ENCODE data around the gene SCNM1. TPM values are rescaled to one million over a fixed set of nuclear protein-coding genes. Genes with fewer than 3 reads are reported as not detected.

SCNM1 gene
- total and polyA plus RNA-seq, 2 donors (not counting 1 experiment from before 2014, with no cell fraction given) = 29.2 to 29.7 TPM

- H3K9ac ChIP-seq (ENCODE audit: insufficient read depth, low read length) = no peak overlapping the region
- no peak overlapping the region for H3K4me3 ChIP-seq (replicated peaks in 1 of 4; ENCODE audit: control extremely low read depth in 1 of 4, insufficient read depth in 1 of 4, low read depth in 3 of 4, low read length in 4 of 4)
- H4K20me1 ChIP-seq (ENCODE audit: control insufficient read depth, extremely low read depth, insufficient read depth, low read length) = no peaks in the 10 kb centered on the region
- no peak overlapping the region for H3K4me2 ChIP-seq (ENCODE audit: extremely low read depth, insufficient read depth, low read length)
- H3K36me3 ChIP-seq (ENCODE audit: control insufficient read depth, insufficient read depth, low read length) = no peaks in the 10 kb centered on the region
- H3K27me3 ChIP-seq (ENCODE audit: control insufficient read depth, insufficient read depth, low read length) = no peaks in the 10 kb centered on the region
- H3K27ac ChIP-seq (ENCODE audit: insufficient read depth, low read length) = no peak overlapping the region
- DNase-seq (ENCODE audit: low read depth in 2 of 2) = no peak
- TF ChIP-seq CTCF (conservative IDR thresholded peaks at IDR 0.05 in 1 of 2, IDR thresholded peaks at IDR 0.05 in 1 of 2; ENCODE audit: low read depth in 1 of 2, low read length in 2 of 2) = no peak
- no peak for TF ChIP-seq EZH2 (IDR thresholded peaks at IDR 0.05; ENCODE audit: low read length, missing control alignments)
- no peak overlapping the region for H2AFZ ChIP-seq (ENCODE audit: low read length)
- H3K9me3 ChIP-seq (ENCODE audit: control insufficient read depth, insufficient read depth, low read depth, low read length) = no peaks in the 10 kb centered on the region
- no peaks in the 10 kb centered on the region for H3K79me2 ChIP-seq (ENCODE audit: control insufficient read depth, insufficient read depth, low read length)
- H3K4me1 ChIP-seq (ENCODE audit: control insufficient read depth, extremely low read depth, insufficient read depth, low read length) = peaks cover 6% of the 10 kb centered on the region
These were observed 32.7 kb upstream of the SCNM1 start for GRCh38 chr1:151133018-151133806.

- Histone ChIP-seq H3K9me3 (ENCODE audit: control insufficient read depth, insufficient read depth, low read depth, low read length) (no peaks in the 10 kb centered on the region), H2AFZ (ENCODE audit: low read length) (no peak overlapping the region), H3K79me2 (ENCODE audit: control insufficient read depth, insufficient read depth, low read length) (no peaks in the 10 kb centered on the region), H4K20me1 (ENCODE audit: control insufficient read depth, extremely low read depth, insufficient read depth, low read length) (no peaks in the 10 kb centered on the region), H3K27ac (ENCODE audit: insufficient read depth, low read length) (no peak overlapping the region), H3K4me1 (ENCODE audit: control insufficient read depth, extremely low read depth, insufficient read depth, low read length) (peaks cover 6% of the 10 kb centered on the region), H3K4me2 (ENCODE audit: extremely low read depth, insufficient read depth, low read length) (no peak overlapping the region), H3K27me3 (ENCODE audit: control insufficient read depth, insufficient read depth, low read length) (no peaks in the 10 kb centered on the region), H3K9ac (ENCODE audit: insufficient read depth, low read length) (no peak overlapping the region), H3K4me3 (replicated peaks in 1 of 4; ENCODE audit: control extremely low read depth in 1 of 4, insufficient read depth in 1 of 4, low read depth in 3 of 4, low read length in 4 of 4) (no peak overlapping the region), H3K36me3 (ENCODE audit: control insufficient read depth, insufficient read depth, low read length) (no peaks in the 10 kb centered on the region)
- DNase-seq (ENCODE audit: low read depth in 2 of 2) = no peak
- TF ChIP-seq CTCF (conservative IDR thresholded peaks at IDR 0.05 in 1 of 2, IDR thresholded peaks at IDR 0.05 in 1 of 2; ENCODE audit: low read depth in 1 of 2, low read length in 2 of 2) (no peak), EZH2 (IDR thresholded peaks at IDR 0.05; ENCODE audit: low read length, missing control alignments) (no peak)
These were observed 31.5 kb upstream of the SCNM1 start for GRCh38 chr1:151134396-151134795.

- Histone ChIP-seq H3K27ac (ENCODE audit: insufficient read depth, low read length) (no peak overlapping the region), H3K9me3 (ENCODE audit: control insufficient read depth, insufficient read depth, low read depth, low read length) (no peaks in the 10 kb centered on the region), H3K36me3 (ENCODE audit: control insufficient read depth, insufficient read depth, low read length) (no peaks in the 10 kb centered on the region), H4K20me1 (ENCODE audit: control insufficient read depth, extremely low read depth, insufficient read depth, low read length) (no peaks in the 10 kb centered on the region), H3K79me2 (ENCODE audit: control insufficient read depth, insufficient read depth, low read length) (no peaks in the 10 kb centered on the region), H3K9ac (ENCODE audit: insufficient read depth, low read length) (no peak overlapping the region), H2AFZ (ENCODE audit: low read length) (no peak overlapping the region), H3K4me3 (replicated peaks in 1 of 4; ENCODE audit: control extremely low read depth in 1 of 4, insufficient read depth in 1 of 4, low read depth in 3 of 4, low read length in 4 of 4) (no peak overlapping the region), H3K4me2 (ENCODE audit: extremely low read depth, insufficient read depth, low read length) (no peak overlapping the region), H3K4me1 (ENCODE audit: control insufficient read depth, extremely low read depth, insufficient read depth, low read length) (peaks cover 6% of the 10 kb centered on the region), H3K27me3 (ENCODE audit: control insufficient read depth, insufficient read depth, low read length) (no peaks in the 10 kb centered on the region)
- TF ChIP-seq EZH2 (IDR thresholded peaks at IDR 0.05; ENCODE audit: low read length, missing control alignments) (no peak), CTCF (conservative IDR thresholded peaks at IDR 0.05 in 1 of 2, IDR thresholded peaks at IDR 0.05 in 1 of 2; ENCODE audit: low read depth in 1 of 2, low read length in 2 of 2) (no peak)
- DNase-seq (ENCODE audit: low read depth in 2 of 2) = no peak
These were observed 31.0 kb upstream of the SCNM1 start for GRCh38 chr1:151134991-151135390.
